C4-2B (cell line): Measurements from ENCODE around the gene WFDC10B.
"Not testable (repeated sequence)": the region's sequence is repeated elsewhere in the genome, so short reads cannot be mapped to it uniquely, and the experiment has no call there.

ENCODE experiments used
- H3K27ac ChIP-seq: fragments of 450-650 bp; 2 replicates; pipeline ENCODE4 v1.5.1; 2017
- CTCF ChIP-seq: fragments of 450-650 bp; conservative IDR thresholded peaks from 2 replicates; pipeline ENCODE4 v1.5.1; 2017; ENCODE audit warnings: mild to moderate bottlenecking
- ZFX ChIP-seq: fragments of 450-650 bp; IDR thresholded peaks from 2 replicates; pipeline ENCODE4 v1.6.1; 2017

The WFDC10B gene

GRCh38 chr20:45685896-45686295 lies 18.9 kb downstream of the WFDC10B start:
- no peak overlapping the region for H3K27ac ChIP-seq
- TF ChIP-seq ZFX (no peak), CTCF (no peak; the same call in 1 of the 2 replicates)

- no peak overlapping the region for H3K27ac ChIP-seq
Measured at GRCh38 chr20:45679650-45680049, 25.2 kb downstream of the WFDC10B start.

GRCh38 chr20:45672765-45673164 lies 32.1 kb downstream of the WFDC10B start:
- TF ChIP-seq CTCF: no peak
- no peak for TF ChIP-seq ZFX
- H3K27ac ChIP-seq: no peak overlapping the region

More at GRCh38 chr20:45679650-45680049, 25.2 kb downstream of the WFDC10B start:
- TF ChIP-seq ZFX (no peak), CTCF (no peak)

GRCh38 chr20:45670139-45670538 lies 34.7 kb downstream of the WFDC10B start, which contains the start of gene WFDC11:
WFDC11 (minus strand) TSS chr20:45670239; CDS start chr20:45650600, 19,639 bp downstream.
- TF ChIP-seq ZFX (no peak), CTCF (no peak)
- no peak within 1 kb of the TSS for H3K27ac ChIP-seq

- not testable (repeated sequence) for H3K27ac ChIP-seq
Measured at GRCh38 chr20:45657038-45657437, 47.8 kb downstream of the WFDC10B start.

GRCh38 chr20:45651726-45652125 lies 53.1 kb downstream of the WFDC10B start:
- H3K27ac ChIP-seq: not testable (repeated sequence)

- TF ChIP-seq CTCF (no peak), ZFX (no peak)
- no peak overlapping the region for H3K27ac ChIP-seq
Measured at GRCh38 chr20:45649312-45649863, 55.4 kb downstream of the WFDC10B start.

GRCh38 chr20:45647441-45648050 lies 57.3 kb downstream of the WFDC10B start:
- H3K27ac ChIP-seq: no peak overlapping the region
- no peak for TF ChIP-seq CTCF
- TF ChIP-seq ZFX: no peak
